ENCODE data around the gene AMBP.
"Not testable (repeated sequence)": the region's sequence is repeated elsewhere in the genome, so short reads cannot be mapped to it uniquely, and the experiment has no call there.

Gene AMBP

DNA sequence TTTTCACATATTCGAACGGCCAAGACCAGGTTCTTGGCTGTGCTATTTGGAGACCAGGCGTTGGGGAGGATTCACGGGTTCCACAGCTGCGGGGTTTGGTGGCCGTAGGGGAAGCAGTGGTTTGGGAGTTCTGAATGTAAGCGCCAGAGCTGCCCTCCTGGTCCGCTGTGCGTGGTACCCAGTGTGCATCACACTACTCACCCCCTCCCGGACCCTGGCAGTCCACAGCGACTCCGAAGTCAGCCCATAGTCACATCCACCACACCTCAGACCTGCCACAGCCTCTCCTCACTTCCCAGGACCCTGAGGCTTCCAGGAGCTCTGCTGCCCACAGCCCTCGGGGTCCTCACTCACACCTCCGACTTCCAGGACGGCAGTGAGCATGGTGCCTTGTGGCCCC is 26.8 kb downstream of the AMBP start:
- no peak for DNase-seq (ENCODE audit: low read depth in 2 of 2)

DNA sequence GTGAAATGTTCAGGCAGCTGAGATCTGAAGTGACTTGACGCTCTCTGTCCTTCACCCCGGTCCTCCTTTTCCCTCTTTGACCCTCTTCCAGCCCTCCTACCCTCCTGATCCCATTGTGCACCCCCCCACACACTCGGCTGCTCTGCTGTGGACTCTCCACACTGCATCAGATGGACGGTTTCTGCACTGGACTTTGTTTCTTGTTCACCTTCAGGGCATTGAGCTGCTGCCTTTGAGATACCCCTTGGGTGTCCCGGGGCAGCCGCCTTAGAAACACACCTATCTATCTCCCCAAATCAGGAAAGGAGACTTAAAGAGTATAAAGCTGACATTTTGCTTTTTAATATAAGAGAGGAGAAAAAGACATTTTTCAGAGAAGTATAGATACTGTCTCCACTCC is 27.5 kb downstream of the AMBP start:
- no peak for DNase-seq (ENCODE audit: low read depth in 2 of 2)

DNA sequence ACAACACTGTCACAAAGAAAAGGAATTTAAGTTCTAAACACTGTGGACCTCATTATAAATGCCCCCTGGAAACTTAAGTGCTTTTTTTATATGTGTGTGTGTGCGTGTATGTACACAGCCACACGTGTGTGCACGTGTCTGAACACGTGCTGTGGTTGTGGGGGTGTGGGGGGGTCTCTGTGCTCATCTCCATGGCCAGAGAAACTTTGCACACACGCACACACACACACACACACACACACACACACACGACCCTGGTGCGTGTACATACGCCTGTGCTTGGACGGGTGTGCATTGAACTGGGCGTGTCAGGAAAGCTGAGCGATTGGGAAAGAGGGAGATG is 27.9 kb downstream of the AMBP start:
- DNase-seq (ENCODE audit: low read depth in 2 of 2): no peak

DNA sequence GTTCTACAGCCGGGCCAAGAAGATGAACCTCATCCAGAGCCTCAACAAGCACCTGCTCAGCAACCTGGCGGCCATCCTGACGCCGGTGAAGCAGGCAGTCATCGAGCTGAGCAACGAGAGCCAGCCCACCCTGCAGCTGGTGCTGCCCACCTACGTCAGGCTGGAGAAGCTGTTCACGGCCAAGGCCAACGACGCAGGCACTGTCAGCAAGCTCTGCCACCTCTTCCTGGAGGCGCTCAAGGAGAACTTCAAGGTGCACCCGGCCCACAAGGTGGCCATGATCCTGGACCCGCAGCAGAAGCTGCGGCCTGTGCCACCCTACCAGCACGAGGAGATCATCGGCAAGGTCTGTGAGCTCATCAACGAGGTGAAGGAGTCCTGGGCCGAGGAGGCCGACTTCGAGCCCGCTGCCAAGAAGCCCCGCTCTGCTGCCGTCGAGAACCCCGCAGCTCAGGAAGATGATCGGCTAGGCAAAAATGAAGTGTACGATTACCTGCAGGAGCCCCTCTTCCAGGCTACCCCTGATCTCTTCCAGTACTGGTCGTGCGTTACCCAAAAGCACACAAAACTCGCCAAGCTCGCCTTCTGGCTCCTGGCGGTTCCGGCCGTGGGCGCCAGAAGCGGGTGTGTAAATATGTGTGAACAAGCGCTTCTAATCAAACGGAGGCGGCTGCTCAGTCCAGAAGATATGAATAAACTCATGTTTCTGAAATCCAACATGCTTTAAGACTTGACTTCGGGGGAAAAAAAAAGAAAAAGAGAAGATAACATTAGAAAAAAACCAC is 28.5 kb downstream of the AMBP start:
- no peak for DNase-seq (ENCODE audit: low read depth in 2 of 2)

DNA sequence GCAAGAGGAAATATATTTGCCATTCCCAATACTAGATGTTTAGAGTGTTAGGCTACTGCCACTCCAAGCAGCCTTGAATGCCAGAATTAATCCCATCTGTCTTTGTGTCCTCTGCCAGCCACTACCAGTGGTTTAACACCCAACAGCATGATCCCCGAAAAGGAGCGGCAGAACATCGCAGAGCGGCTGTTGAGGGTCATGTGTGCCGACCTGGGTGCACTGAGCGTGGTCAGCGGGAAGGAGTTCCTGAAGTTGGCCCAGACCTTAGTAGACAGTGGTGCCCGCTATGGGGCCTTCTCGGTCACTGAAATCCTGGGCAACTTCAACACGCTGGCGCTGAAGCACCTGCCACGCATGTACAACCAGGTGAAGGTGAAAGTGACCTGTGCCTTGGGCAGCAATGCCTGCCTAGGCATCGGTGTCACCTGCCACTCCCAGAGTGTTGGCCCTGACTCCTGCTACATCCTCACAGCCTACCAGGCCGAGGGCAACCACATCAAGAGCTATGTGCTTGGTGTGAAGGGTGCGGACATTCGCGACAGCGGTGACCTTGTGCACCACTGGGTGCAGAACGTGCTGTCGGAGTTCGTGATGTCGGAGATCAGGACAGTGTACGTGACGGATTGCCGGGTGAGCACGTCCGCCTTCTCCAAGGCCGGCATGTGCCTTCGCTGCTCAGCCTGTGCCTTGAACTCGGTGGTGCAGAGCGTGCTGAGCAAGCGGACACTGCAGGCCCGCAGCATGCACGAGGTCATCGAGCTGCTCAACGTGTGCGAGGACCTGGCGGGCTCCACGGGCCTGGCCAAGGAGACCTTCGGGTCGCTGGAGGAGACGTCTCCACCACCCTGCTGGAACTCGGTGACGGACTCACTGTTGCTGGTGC is 29.3 kb downstream of the AMBP start:
- no peak for DNase-seq (ENCODE audit: low read depth in 2 of 2)

DNA sequence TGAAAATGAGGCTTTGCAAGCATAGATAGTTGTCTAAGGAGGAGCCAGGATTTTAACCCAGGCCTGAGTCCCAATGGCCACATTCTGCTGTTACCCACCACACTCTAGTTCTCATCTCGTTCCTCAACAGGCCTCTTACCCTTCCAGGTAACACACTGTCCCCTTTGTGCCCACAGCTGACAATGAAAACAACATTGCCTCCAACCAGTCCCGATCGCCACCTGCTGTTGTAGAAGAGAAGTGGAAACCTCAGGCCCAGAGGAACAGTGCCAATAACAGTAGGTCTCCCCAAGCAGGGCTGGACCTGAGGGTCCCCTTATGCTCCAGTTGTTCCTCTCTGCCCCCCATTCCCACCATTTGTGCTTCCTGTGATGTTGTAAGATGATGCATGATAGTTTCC is 30.4 kb downstream of the AMBP start:
- DNase-seq (ENCODE audit: low read depth in 2 of 2): no peak

DNA sequence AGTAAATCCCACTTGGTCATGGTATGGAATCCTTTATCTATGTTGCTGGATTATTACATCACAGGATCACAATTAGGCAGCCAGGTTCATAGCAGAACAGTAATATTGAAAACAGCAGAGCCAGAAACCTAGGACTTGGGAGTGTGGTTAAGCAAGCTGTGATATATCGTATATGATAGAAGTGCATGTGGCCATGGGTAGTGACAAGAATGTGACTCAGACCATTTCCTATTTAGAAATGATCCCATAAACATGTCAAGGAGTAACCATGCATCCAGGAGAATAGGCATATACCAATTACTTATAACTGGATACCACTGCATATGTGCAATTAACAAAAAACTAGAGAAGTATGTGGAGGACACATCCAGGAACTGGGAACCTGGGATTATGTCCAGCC is 31.2 kb downstream of the AMBP start:
- no peak for DNase-seq (ENCODE audit: low read depth in 2 of 2)

DNA sequence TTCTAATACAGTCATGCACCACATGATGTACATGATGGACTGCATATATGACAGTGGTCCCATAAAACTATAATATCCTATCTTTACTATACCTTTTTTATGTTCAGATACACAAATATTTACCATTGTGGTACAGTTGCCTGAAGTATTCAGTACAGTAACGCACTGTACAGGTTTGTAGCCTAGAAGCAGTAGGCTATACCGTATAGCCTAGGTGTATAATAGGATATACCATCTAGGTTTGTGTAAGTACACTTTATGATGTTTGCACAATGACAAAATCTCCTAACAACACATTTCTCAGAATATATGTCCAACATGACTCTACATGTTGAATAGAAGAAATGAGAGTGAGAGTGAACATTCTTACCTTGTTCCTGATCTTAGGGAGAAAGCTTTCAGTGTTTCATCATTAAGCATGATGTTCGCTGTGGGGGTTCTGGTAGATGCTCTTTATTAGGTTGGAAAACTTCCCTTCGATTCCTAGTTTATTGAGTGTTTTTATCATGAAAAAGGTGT is 31.8 kb downstream of the AMBP start:
- no peak for DNase-seq (ENCODE audit: low read depth in 2 of 2)

DNA sequence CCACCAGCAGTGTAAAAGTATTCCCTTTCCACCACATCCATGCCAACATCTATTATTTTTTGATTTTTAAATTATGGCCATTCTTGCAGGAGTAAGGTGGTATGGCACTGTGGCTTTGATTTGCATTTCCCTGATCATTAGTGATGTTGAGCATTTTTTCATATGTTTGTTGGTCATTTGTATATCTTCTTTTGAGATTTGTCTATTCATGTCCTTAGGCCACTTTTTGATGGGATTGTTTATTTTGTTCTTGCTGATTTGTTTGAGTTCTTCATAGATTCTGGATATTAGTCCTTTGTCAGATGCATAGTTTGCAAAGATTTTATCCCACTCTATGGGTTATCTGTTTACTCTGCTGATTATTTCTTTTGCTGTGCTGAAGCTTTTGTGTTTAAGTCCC is 34.4 kb downstream of the AMBP start:
- not testable (repeated sequence) for DNase-seq (ENCODE audit: low read depth in 2 of 2)

DNA sequence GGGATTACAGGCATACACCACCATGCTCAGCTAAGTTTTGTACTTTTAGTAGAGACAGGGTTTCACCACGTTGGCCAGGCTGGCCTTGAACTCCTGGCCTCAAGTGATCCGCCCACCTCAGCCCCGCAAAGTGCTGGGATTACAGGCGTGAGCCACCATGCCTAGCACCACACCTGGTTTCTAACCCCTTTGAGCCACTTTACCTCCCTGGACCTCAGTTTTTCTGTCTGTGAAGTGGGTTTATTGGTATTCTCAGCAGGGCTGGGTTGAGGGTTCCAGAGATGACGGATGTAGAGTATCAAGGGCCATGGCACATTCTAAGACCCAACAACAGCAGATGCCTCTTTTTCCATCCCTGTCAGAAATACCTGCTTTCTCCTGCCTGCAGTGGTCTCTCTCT is 38.6 kb downstream of the AMBP start:
- DNase-seq (ENCODE audit: low read depth in 2 of 2): no peak

DNA sequence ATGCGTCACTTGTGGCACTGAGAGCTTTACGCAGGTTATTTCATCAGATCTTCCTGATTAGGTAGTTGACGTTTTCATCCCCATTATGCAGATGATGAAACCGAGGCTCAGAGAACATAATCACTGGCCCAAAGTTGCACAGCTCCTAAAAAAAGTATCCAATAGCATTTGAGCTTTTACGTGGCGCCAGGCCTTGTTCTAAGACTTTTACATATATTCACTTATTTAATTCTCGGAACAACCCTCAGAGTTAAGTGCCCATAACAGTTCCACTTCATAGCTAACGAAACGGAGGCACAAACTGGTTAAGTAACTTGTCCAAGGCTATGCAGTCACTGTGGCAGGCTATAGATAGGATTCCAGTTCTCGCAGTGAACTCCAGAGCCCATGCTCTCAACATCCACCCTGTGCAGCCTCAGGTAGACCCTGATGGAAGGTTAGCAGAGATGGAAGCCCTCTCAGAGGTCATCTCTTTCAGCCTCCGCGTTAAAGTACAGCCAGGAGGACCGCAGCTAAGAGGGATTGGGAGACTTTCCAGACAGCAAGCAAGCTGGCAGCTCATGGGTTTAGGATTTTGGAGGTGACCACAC is 39.3 kb downstream of the AMBP start:
- DNase-seq (ENCODE audit: low read depth in 2 of 2): no peak

DNA sequence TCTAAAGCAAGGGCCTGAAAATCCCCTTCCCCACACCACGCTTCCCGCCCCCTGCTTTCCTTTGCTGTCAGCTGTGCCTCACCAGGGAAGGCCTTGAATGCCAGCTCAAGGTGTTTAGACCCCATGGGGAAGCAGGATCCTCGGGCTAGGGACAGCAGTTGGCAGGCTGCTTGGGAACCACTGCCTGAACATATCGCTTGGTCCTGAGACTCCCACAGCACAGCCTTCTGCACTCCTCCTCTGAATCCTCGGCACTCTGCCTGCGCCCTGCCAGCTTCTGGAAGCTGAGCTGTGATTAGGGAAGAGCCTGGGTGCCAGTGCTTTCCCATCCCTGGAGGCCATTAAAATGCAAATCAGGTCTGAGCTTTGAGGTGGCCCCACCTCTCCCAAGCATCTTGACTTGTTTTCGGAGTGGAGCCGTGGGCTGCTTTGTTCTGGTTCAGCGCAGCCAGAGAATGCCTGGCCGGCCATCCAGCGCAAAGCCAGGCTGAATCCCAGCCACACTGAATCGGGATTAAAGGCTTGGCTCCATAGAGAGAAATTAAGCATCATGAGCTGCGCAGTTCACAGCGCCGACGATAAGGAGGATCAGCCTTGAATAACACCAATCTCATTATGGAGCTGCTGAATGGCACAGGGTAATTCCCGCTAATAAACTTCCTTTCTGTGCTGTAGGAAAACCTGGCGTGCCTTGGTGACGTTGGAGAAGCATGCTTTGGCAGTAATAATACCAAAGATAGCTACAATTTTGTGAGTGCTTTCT is 40.0 kb downstream of the AMBP start:
- DNase-seq (ENCODE audit: low read depth in 2 of 2): no peak

DNA sequence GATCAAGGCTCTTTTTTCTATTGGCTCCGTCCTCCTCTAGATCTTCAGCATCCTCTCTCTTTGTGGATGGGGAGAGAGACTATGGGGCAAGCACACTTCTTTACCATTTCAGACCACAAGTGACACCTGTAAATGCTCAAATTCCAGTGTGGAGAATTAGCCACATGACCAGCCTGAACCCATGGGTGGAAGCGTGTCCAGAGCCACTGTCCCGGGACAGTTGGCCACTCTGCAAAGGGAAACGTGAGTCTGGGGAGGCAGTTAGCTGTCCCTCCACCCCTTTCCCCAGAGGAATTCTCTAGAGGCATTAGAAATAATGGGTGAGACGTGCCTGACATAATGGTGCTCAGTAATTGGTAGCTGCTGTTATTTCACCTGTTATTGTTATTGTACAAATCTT is 40.9 kb downstream of the AMBP start:
- DNase-seq (ENCODE audit: low read depth in 2 of 2): no peak

DNA sequence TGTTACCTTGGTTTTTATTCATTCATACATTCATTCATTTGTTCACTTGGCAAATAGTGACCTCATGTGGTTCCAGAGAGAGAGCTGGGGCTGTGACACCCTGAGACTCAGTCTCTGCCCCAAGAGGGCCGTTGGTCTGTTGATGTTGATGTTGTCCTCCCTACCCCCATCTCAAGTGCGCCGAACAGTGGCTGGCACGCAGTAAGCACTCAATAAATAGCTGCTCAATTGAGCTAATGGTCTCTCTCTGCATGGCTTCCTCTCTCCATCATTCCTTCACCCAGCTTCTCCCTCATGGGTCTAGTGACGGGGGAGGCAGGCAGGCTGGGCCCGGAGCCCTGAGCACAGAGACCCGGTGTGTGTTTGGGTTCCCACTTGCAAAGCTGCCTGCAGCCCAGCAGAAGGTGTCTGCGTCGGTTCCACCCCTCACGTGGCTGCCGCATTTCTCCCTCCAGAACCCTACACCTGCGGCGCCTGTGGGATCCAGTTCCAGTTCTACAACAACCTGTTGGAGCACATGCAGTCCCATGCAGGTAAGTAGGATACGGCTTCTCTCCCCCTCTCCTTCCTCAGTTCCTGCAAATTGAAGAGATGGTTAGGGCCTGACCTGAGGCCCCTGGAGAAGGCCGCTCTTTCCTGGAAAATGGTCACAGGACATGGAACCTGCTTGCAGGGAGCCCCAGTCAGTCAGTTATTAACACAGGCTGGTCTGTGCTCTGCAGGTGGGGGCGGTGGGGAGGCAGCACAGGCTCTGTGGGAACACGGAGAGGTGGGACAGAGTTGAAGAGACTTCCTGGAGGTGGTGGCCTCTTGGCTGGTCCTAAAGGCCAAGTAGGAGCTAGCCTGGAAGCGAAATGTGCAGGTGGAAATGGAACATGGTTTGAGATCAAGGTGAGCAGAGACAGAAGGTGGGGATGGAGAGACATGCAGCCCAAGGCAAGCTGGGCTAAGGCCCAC is 42.0 kb downstream of the AMBP start:
- no peak for DNase-seq (ENCODE audit: low read depth in 2 of 2)

DNA sequence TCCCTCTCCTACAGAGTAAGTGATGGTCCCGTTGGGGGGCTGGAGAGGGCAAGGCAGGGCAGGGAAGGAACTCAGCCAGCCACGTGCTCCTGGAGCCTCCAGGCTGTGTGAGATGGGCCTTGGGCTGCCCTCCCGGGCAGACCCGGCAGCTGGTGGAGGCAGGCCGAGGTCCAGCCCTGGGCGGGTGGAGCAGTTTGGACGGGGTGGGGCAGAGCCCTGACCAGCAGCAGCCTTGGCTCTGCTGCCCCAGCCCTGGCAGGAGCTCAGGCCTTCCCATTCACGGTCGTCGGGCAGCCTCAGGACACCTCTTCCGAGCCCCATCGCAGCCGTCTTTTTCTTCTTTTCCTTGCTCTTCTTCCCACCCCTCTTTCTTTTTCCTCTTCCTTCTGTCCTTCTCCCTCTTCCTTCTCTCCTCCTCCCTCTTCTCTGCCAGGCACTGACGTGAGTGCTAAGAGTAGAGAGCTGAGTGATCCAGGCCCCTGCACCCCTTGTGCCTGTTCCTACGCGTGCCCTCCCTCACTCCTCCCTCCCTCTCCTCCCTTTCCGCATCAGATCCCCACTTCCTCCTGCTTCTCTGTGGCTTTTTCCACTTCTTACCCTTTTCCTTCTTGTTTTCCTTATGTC is 42.8 kb downstream of the AMBP start:
- no peak for DNase-seq (ENCODE audit: low read depth in 2 of 2)

DNA sequence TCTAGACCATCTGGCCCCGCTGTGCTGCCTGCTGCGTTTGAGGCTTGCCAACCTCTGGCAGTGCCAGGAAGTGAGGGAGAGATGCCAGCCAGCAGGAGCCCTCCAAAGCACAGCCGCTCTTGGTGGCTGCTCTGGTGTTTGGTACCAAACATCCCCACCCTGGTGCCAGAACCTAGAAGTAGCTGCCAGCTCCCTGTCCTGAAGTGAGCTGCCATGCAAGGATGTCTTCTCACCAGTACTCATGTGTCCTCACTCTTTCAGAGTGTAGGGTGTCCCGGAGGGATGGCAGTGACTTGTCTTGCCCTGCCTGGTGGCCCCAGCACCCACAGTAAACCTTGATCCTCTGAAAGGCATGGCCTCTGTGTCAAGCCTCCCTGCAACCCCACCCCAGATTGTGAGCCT is 43.4 kb downstream of the AMBP start:
- DNase-seq (ENCODE audit: low read depth in 2 of 2): no peak

DNA sequence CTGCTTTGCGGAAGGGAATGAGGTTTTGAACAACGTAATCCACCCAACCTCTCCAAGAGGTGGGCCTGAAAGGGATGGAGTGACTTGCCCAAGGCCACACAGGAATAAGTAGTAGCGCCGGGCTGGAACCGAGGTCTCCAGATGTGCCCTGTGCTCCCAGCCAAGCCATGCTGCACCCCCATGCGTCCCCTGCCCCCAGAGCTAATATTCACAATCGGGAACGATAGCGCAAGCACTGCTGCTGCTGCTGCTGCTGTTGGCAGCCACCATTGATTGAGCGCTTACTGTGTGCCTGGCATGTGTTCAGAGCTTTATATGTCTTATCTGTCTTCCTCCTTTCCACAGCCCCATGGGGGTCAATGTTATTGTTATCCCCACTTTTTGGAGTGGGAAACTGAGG is 43.9 kb downstream of the AMBP start:
- DNase-seq (ENCODE audit: low read depth in 2 of 2): no peak

DNA sequence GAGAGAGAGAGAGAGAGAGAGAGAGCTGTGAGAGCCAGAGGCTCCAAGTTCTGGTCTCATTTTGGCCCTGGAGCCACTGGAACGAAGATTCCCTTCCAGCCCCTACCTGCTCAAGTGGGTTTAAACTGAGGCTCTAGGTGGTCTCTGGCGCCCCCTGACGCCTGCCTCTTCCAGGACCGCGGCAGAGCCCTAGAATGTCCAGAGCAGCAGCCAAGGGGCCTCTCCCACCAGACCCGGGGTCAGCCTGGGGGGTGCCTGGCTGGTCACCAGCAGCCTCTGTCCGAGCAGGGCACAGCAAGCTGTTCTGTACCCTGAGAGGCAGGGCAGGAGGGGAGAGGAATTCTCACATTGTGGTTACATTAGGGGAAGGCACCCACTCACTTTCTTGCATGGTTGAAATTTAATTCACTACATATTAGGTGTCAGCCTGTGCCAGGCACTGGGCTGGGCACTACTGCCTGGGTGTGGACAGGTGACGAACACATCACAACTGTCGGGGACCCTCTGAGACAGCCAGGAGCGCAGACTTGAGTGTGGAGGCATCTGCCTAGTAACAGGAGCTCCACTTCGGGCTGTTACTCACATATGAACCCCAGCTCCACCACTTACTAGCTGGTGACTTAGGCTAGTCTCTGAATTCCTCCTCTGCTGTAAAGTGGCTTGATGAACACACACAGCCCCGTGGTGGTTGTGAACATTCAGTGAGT is 44.5 kb downstream of the AMBP start:
- no peak for DNase-seq (ENCODE audit: low read depth in 2 of 2)

DNA sequence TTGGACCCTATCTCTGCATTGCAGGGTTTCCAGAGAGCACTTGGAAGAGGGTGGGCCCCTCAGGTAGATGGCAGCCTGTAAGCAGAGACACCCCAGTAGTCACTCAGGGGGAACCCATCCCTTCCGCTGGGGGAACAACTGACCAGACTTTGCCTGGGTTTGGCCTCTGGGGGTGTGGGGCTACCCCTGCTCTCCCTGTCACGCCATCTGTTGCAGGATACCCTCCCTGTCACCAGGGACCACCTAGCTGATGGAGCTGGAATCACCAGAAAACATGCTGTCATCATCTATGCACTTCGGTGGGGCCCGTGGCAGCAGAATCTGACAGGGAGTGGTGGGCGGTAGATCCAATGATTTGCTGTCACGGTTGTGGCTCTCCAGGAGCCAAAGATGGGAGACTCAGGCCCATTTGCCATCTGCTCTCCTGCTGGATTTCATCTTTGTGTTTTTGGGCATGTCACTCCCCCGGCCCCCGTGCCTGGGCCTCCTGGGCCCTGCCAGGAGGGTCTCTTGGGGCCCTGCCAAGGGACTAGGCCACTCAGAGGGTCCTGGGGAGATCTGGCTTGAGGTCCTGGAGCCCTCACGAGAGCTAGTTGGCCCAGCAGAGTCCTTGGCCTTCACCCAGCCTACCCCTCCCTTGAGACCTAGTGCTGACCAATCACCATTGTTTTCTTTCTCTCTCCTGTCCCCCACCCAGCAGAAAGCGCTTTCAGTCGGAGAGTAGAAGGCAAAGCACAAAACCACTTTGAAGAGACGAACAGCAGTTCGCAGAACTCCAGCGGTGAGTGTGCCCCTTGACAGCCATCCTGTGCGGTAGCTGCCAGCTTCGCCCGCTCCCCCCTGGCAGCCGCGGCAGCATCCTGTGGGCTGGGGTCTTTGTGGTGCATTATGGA is 45.9 kb downstream of the AMBP start:
- no peak for DNase-seq (ENCODE audit: low read depth in 2 of 2)

All from stimulated activated CD8-positive, alpha-beta memory T cell treated with anti-CD3 and anti-CD28 coated beads, Interleukin-7, amount 100 ng/mL, for 4 hours (primary cell).